ENCODE data around the gene WDR59.
"Not testable (repeated sequence)": the region's sequence is repeated elsewhere in the genome, so short reads cannot be mapped to it uniquely, and the experiment has no call there.

Gene WDR59

GRCh38 chr16:74846714-74847113 is 138.2 kb downstream of the WDR59 start:
- no peak overlapping the region for H3K27ac ChIP-seq
- no peaks in the 10 kb centered on the region for H3K36me3 ChIP-seq
- no peaks in the 10 kb centered on the region for H3K9me3 ChIP-seq
- peaks cover 13% of the 10 kb centered on the region for H3K27me3 ChIP-seq
- no peak overlapping the region for H3K4me3 ChIP-seq (ENCODE audit: low read depth in 1 of 2, low read length in 1 of 2)
- TF ChIP-seq CTCF (IDR thresholded peaks at IDR 0.05): no peak
- no peaks in the 10 kb centered on the region for H3K4me1 ChIP-seq (ENCODE audit: control insufficient read depth in 1 of 2, insufficient read depth in 1 of 2, low read depth in 1 of 2, low read length in 1 of 2)

GRCh38 chr16:74844041-74844980 is 140.6 kb downstream of the WDR59 start:
- H3K4me1 ChIP-seq (ENCODE audit: control insufficient read depth in 1 of 2, insufficient read depth in 1 of 2, low read depth in 1 of 2, low read length in 1 of 2): no peaks in the 10 kb centered on the region
- H3K36me3 ChIP-seq: no peaks in the 10 kb centered on the region
- no peak overlapping the region for H3K27ac ChIP-seq
- no peaks in the 10 kb centered on the region for H3K9me3 ChIP-seq
- no peak overlapping the region for H3K4me3 ChIP-seq (ENCODE audit: low read depth in 1 of 2, low read length in 1 of 2)
- no peak for TF ChIP-seq CTCF (IDR thresholded peaks at IDR 0.05)
- H3K27me3 ChIP-seq: peaks cover 24% of the 10 kb centered on the region

GRCh38 chr16:74843381-74844035 is 141.4 kb downstream of the WDR59 start:
- not testable (repeated sequence) for H3K27ac ChIP-seq, H3K9me3 ChIP-seq

GRCh38 chr16:74842413-74842812 is 142.5 kb downstream of the WDR59 start:
- H3K4me1 ChIP-seq (ENCODE audit: control insufficient read depth in 1 of 2, insufficient read depth in 1 of 2, low read depth in 1 of 2, low read length in 1 of 2): no peaks in the 10 kb centered on the region
- H3K4me3 ChIP-seq (ENCODE audit: low read depth in 1 of 2, low read length in 1 of 2): no peak overlapping the region
- no peaks in the 10 kb centered on the region for H3K9me3 ChIP-seq
- H3K27me3 ChIP-seq: peaks cover 24% of the 10 kb centered on the region
- no peak overlapping the region for H3K27ac ChIP-seq
- TF ChIP-seq CTCF (IDR thresholded peaks at IDR 0.05): no peak
- H3K36me3 ChIP-seq: no peaks in the 10 kb centered on the region

More at GRCh38 chr16:74843381-74844035, 141.4 kb downstream of the WDR59 start:
- H3K36me3 ChIP-seq; H3K4me3 ChIP-seq (ENCODE audit: low read depth in 1 of 2, low read length in 1 of 2); H3K4me1 ChIP-seq (ENCODE audit: control insufficient read depth in 1 of 2, insufficient read depth in 1 of 2, low read depth in 1 of 2, low read length in 1 of 2): not testable (repeated sequence)
- peaks cover 24% of the 10 kb centered on the region for H3K27me3 ChIP-seq

GRCh38 chr16:74841904-74842303 is 143.0 kb downstream of the WDR59 start:
- Histone ChIP-seq H3K4me3 (ENCODE audit: low read depth in 1 of 2, low read length in 1 of 2) (no peak overlapping the region), H3K4me1 (ENCODE audit: control insufficient read depth in 1 of 2, insufficient read depth in 1 of 2, low read depth in 1 of 2, low read length in 1 of 2) (no peaks in the 10 kb centered on the region), H3K9me3 (no peaks in the 10 kb centered on the region), H3K27ac (no peak overlapping the region), H3K27me3 (peaks cover 24% of the 10 kb centered on the region), H3K36me3 (no peaks in the 10 kb centered on the region)
- TF ChIP-seq CTCF (IDR thresholded peaks at IDR 0.05): no peak

- Histone ChIP-seq H3K9me3 (no peaks in the 10 kb centered on the region), H3K4me1 (ENCODE audit: control insufficient read depth in 1 of 2, insufficient read depth in 1 of 2, low read depth in 1 of 2, low read length in 1 of 2) (no peaks in the 10 kb centered on the region), H3K4me3 (ENCODE audit: low read depth in 1 of 2, low read length in 1 of 2) (no peak overlapping the region), H3K27ac (no peak overlapping the region), H3K27me3 (peaks cover 27% of the 10 kb centered on the region), H3K36me3 (no peaks in the 10 kb centered on the region)
- no peak for TF ChIP-seq CTCF (IDR thresholded peaks at IDR 0.05)
Observed at GRCh38 chr16:74841469-74841868, 143.5 kb downstream of the WDR59 start.

All from neutrophil (primary cell).